NB4 (cell line): ENCODE measurements around the gene TELO2.
"Not testable (repeated sequence)": the region's sequence is repeated elsewhere in the genome, so short reads cannot be mapped to it uniquely, and the experiment has no call there.

ENCODE experiments used
- DNase-seq: peaks from one replicate; pipeline ENCODE4 v3.0.0; 2010; ENCODE audit warnings: low read depth
- H3K4me3 ChIP-seq: one replicate; pipeline ENCODE4 v1.5.1; 2011; ENCODE audit warnings: mild to moderate bottlenecking, low read depth, low read length, moderate library complexity
- CTCF ChIP-seq: IDR thresholded peaks from one replicate; pipeline ENCODE4 v1.5.1; 2012; ENCODE audit warnings: low read depth, low read length
- MAX ChIP-seq: IDR thresholded peaks from 2 replicates; pipeline ENCODE4 v1.6.1; 2011; ENCODE audit warnings: low read depth, low read length
- MYC ChIP-seq: IDR thresholded peaks from 2 replicates; pipeline ENCODE4 v1.6.1; 2011; ENCODE audit warnings: low read depth, low read length
- POLR2A ChIP-seq: IDR thresholded peaks from 2 replicates; pipeline ENCODE4 v1.6.1; 2011; ENCODE audit warnings: mild to moderate bottlenecking; ENCODE audit not compliant: insufficient read length; ENCODE audit errors: extremely low read depth

The TELO2 gene

GRCh38 chr16:1475552-1476114, 17.5 kb upstream of the TELO2 start:
- H3K4me3 ChIP-seq, result peak overlapping the region; percentile 50
- DNase-seq, result no peak
- TF ChIP-seq POLR2A, result no peak
- no peak for TF ChIP-seq MAX
- no peak for TF ChIP-seq CTCF
- no peak for TF ChIP-seq MYC

GRCh38 chr16:1477033-1477432, 16.1 kb upstream of the TELO2 start:
- DNase-seq, result no peak
- no peak overlapping the region for H3K4me3 ChIP-seq
- no peak for TF ChIP-seq POLR2A
- TF ChIP-seq CTCF, result no peak
- no peak for TF ChIP-seq MAX
- no peak for TF ChIP-seq MYC

GRCh38 chr16:1478937-1479336, 14.2 kb upstream of the TELO2 start:
- DNase-seq, H3K4me3 ChIP-seq: not testable (repeated sequence)

GRCh38 chr16:1481906-1482835, 11.0 kb upstream of the TELO2 start:
- TF ChIP-seq MAX (no peak), POLR2A (no peak), CTCF (no peak), MYC (no peak)
- H3K4me3 ChIP-seq, result no peak overlapping the region
- DNase-seq, result no peak

GRCh38 chr16:1485847-1486496, 7.2 kb upstream of the TELO2 start:
- H3K4me3 ChIP-seq, result no peak overlapping the region
- TF ChIP-seq CTCF (no peak), MAX (no peak), MYC (no peak), POLR2A (no peak)
- DNase-seq, result no peak

GRCh38 chr16:1486551-1487390, 6.4 kb upstream of the TELO2 start:
- DNase-seq, result no peak
- peak overlapping the region; percentile 79 for H3K4me3 ChIP-seq
- TF ChIP-seq MYC, result no peak
- no peak for TF ChIP-seq CTCF
- TF ChIP-seq POLR2A, result no peak
- no peak for TF ChIP-seq MAX
